Measurements from ENCODE around the gene FLOT1.

The FLOT1 gene

DNA sequence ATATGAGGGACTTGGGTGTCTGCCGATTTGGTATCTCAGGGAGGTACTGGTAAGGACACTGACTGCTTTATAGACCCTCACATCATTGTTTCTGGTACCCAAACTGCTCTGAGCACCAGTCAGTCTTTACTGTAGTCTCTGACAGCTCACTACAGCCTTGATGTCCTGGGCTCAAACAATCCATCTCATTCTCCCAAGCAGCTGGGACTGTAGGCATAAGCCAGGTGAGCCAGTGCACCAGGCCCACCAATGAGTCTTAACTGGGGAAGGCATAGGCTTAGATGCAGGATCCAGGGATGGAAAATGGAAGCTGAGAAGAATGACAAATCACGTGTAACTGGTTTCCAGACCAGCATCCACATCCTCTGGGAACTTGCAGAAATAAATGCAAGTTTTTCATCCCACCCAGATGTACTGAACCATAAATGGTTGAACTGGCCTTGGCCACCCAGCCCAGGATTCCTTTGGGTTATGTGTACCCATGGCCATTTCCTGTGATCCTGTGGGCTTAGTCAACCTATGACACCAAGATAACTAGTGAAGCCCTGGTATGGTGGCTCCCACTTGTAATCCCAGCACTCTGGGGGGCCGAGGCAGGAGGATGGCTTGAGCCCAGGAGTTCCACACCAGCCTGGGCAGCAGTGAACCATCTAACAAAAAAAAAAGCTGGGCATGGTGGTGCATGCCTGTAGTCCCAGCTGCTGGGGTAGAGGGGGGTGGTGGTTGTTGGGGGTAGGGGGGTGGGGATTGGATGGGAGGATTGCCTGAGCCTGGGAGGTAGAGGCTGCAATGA is 16.6 kb downstream of the FLOT1 start (continued):
- TF ChIP-seq ZNF624 (tag by site-specific recombination; IDR thresholded peaks at IDR 0.05) (no peak), ZBTB8A (tag by site-specific recombination; IDR thresholded peaks at IDR 0.05) (no peak), ZNF174 (tag by site-specific recombination; IDR thresholded peaks at IDR 0.05) (no peak), ZNF777 (tag by site-specific recombination; IDR thresholded peaks at IDR 0.05; ENCODE audit: borderline replicate concordance) (no peak)

GRCh38 chr6:30724906-30725667 is 17.4 kb downstream of the FLOT1 start:
- H3K36me3 ChIP-seq (ENCODE audit: control insufficient read depth in 2 of 2, insufficient read depth in 1 of 2, low read length in 2 of 2): peaks cover 15 to 71% of the 10 kb centered on the region in 2 experiments
- no peaks in the 10 kb centered on the region for H3K9me3 ChIP-seq (ENCODE audit: control insufficient read depth, insufficient read depth, low read depth, low read length)
- H3K4me1 ChIP-seq (ENCODE audit: control insufficient read depth, insufficient read depth, low read length): no peaks in the 10 kb centered on the region
- CTCF ChIA-PET: interaction anchor here (0.7 to 18.7 kb wide), 6 partner anchors 13 to 111 kb away, joined by 3 to 692 read pairs (median 5); partner anchors contain the start of gene DHX16
- POLR2A ChIA-PET: interaction anchor here (0.8 to 10.1 kb wide), 10 partner anchors 19 to 225 kb away, joined by 3 to 235 read pairs (median 4); partner anchors contain the start of genes DHX16, IER3, MRPS18B and NRM
- peak overlapping the region; percentile 28; the same call in 1 of the 2 replicates for H3K27ac ChIP-seq (ENCODE audit: extremely low read depth, low read depth, low read length)
- H3K4me3 ChIP-seq (ENCODE audit: low read depth, low read length): no peak overlapping the region
- peak; percentile 82 for TF ChIP-seq IKZF3 (tag by site-specific recombination; IDR thresholded peaks at IDR 0.05)
- TF ChIP-seq ZNF184 (tag by site-specific recombination; IDR thresholded peaks at IDR 0.05): peak; percentile 52; the same call in 1 of the 2 replicates
- no peak for TF ChIP-seq CTCF (tag by site-specific recombination; IDR thresholded peaks at IDR 0.05)
- 0 out of 2 replicates have a peak, but pooled peaks have one; percentile 16 for TF ChIP-seq INSM2 (tag by site-specific recombination; IDR thresholded peaks at IDR 0.05)
- TF ChIP-seq WT1 (tag by site-specific recombination; IDR thresholded peaks at IDR 0.05): 0 out of 2 replicates have a peak, but pooled peaks have one; percentile 31
- 0 out of 2 replicates have a peak, but pooled peaks have one; percentile 20 for TF ChIP-seq GLIS1 (tag by site-specific recombination; IDR thresholded peaks at IDR 0.05)
- TF ChIP-seq ZNF362 (tag by site-specific recombination; IDR thresholded peaks at IDR 0.05): peak; percentile 78; the same call in 1 of the 2 replicates
- TF ChIP-seq KLF17 (tag by site-specific recombination; IDR thresholded peaks at IDR 0.05): no peak
- TF ChIP-seq, protein P1, sequence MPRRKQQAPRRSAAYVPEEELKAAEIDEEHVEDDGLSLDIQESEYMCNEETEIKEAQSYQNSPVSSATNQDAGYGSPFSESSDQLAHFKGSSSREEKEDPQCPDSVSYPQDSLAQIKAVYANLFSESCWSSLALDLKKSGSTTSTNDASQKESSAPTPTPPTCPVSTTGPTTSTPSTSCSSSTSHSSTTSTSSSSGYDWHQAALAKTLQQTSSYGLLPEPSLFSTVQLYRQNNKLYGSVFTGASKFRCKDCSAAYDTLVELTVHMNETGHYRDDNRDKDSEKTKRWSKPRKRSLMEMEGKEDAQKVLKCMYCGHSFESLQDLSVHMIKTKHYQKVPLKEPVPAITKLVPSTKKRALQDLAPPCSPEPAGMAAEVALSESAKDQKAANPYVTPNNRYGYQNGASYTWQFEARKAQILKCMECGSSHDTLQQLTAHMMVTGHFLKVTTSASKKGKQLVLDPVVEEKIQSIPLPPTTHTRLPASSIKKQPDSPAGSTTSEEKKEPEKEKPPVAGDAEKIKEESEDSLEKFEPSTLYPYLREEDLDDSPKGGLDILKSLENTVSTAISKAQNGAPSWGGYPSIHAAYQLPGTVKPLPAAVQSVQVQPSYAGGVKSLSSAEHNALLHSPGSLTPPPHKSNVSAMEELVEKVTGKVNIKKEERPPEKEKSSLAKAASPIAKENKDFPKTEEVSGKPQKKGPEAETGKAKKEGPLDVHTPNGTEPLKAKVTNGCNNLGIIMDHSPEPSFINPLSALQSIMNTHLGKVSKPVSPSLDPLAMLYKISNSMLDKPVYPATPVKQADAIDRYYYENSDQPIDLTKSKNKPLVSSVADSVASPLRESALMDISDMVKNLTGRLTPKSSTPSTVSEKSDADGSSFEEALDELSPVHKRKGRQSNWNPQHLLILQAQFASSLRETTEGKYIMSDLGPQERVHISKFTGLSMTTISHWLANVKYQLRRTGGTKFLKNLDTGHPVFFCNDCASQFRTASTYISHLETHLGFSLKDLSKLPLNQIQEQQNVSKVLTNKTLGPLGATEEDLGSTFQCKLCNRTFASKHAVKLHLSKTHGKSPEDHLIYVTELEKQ (tag by site-specific recombination; IDR thresholded peaks at IDR 0.05; ENCODE audit: borderline replicate concordance): no peak
- TF ChIP-seq ZNF148 (tag by site-specific recombination; IDR thresholded peaks at IDR 0.05; ENCODE audit: borderline replicate concordance): no peak
- peak; percentile 93 for TF ChIP-seq PRDM1 (tag by site-specific recombination; IDR thresholded peaks at IDR 0.05)
- no peak for TF ChIP-seq ZNF791 (tag by site-specific recombination; IDR thresholded peaks at IDR 0.05)
- no peak for TF ChIP-seq KLF1 (tag by site-specific recombination; IDR thresholded peaks at IDR 0.05)
- TF ChIP-seq ZSCAN4 (tag by site-specific recombination; IDR thresholded peaks at IDR 0.05): 0 out of 2 replicates have a peak, but pooled peaks have one; percentile 5
